Measurements from ENCODE around the gene COX4I1.

The COX4I1 gene

DNA sequence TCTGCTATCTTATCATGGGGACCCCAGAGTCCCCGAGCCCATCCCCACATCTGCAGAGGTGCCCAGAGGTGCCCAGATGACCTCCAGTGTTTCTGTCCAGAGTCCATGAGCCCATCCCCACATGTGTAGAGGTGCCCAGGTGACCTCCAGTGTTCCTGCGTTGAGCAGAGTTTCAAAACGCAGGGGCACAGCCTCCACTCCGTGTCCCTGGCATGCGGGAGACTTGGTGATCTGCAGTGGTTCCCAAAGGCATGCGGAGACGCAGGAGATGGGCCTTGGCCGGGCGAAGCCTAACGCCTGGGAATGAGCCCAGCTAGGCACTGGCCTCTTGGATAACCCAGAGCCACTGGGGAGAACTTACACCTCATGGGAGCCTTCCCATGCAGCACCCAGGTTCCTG lies 41.3 kb downstream of the COX4I1 start:
- DNase-seq (ENCODE audit: low read depth): no peak

DNA sequence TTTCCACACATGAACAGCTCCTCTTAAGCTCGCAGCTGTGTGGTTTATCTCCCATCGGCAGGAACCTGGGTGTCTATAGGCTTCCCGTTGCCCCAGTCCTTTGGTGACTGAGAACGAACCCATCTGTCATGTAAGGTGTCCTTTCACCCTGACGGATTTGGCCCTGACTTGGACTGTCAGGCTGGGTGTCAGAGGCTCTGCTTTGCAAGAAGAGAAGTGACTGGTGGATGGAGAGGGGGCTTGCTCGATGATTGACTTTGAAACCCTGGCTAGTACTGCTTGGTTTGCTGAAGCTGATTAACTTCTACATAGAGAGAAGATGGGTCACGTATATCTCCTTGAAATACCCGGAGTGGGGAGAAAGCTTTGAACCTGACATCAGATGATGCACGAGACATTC lies 42.9 kb downstream of the COX4I1 start:
- DNase-seq (ENCODE audit: low read depth): no peak

DNA sequence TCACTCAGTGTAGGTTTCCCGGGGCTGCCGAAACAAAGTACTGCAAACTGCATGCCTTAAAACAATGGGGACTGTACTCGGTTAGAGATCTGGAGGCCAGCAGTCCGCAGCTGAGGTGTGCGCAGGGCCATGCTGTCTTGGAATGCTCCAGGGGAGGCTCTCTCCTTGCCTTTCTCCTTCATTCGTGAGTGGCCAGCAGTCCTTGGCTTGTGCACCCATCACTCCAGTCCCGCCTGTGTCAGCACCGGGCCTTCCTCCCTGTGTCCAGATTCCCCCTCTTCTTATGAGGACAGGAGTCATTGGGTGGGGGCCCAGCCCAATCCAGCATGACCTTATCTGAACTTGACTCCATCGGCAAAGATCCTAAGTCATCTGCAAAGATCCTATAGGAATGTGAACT lies 43.4 kb downstream of the COX4I1 start:
- DNase-seq (ENCODE audit: low read depth): no peak

DNA sequence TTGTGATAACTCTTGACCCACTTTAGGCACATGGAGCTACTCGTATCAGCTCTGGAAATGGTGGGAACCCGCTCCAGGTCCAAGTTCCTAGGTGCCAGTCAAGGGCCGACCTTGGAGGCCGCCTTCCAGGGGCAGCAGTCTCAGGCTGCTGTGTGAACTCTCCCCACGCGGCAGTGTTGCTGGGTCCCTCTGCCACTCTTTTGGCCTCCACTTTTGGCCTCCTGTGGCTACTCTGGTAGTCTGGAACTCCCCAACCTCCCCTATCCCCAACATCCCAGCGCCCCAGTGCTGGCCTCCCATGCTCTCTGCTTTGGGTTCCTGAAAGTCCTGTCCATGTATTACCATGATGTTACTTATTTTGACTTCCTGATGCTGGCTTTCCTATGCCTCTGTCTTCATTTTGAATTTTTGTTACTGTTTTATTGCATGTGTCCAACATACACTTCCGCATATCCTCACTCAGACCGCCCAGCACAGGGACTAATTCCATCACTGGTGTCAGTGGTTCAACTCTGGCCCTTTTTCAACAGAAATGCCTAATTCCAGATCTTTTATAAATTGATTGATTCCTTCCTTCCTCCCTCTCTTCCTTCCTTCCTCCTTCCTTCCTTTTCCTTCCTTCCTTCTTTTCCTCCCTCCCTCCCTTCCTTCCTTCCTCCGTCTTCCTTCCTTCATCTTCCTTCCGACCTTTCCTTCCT lies 44.1 kb downstream of the COX4I1 start:
- no peak for DNase-seq (ENCODE audit: low read depth)

DNA sequence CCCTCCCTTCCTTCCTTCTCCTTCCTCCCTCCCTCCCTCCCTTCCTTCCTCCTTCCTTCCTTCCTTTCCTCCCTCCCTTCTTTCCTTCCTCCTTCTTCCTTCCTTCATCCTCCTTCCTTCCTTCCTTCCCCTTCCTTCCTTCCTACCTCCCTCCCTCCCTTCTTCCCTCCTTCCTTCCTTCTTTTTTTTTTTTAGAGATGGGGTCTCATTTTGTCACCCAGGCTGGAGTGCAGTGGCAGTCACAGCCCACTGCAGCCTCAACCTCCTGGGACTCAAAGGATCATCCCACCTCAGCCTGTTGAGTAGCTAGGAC lies 44.6 kb downstream of the COX4I1 start:
- DNase-seq (ENCODE audit: low read depth): no peak

DNA sequence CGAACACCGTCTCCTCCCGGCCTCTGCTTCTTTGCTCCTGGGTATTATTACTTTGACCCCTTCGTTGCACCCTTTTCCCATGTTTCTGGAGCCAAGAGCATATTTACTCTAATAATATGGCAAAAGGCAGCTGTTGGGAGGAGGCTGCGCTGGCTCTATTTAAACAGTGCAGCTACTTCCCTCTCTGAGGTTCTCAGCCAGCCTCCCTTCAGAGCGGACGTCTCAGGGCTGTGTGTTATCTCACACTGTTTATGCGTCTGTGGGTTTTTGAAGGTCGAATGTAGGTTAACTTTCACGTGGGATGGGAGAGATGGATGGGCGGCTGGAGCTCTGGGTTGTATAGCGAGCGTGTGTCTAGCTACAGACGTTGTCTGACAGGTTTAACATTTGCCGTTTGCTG lies 45.3 kb downstream of the COX4I1 start:
- DNase-seq (ENCODE audit: low read depth): no peak

DNA sequence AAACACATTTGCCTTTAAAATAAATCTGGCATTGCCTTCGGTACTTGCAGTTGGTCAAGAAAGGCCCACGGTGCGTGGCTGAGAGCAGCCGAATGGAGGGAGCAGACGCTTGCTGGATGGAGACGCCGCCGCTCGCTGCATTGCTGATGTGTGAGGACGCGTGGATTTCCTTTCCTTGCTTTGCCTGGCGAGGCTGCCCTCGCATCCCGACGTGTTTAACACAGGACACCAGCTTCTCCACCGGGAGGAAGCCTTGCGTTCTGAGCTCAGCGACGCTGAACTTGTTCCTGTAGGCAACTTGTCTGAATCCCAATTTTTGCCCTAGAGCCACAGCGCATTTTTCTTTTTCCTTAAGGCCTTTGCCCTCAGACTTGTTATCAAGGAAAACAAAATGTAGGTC lies 45.8 kb downstream of the COX4I1 start:
- no peak for DNase-seq (ENCODE audit: low read depth)

DNA sequence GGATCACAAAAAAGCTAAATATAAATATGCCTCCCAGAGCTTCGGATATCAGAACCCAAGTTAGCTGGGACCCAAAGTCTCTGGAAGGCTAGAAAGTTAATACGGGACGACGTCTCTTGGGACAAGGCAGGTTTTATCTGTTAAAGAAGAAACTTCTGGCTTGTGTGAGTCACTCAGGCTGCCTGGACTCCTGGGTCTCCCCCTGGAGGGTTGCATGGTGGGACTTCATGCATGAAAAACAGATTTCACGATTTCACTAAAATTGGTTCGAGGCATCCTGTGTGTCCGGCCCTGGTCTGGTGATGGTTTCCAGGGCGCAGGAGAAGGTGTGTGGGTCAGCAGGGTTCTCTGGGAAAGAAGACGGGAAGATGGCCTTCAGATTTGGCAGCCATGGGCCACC lies 47.0 kb downstream of the COX4I1 start:
- DNase-seq (ENCODE audit: low read depth): no peak

DNA sequence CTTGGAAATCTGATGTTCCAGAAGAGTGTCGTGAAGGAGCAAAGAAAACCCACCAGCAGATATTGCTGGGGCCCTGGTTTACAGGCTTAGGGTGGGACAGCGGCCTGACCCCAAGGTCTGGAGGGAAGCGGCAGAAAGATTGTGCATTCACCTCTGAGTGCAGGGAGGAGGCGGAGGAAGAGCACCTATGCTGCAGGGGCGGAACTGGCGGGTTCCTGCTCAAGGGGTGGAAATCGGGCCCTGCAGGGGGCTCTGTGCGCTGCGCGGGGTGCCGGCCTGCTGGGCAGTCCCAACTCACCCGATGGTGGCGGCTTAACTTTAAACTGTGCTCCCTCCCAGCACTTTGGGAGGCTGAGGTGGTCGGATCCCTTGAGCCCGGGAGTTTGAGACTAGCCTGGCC lies 47.5 kb downstream of the COX4I1 start:
- DNase-seq (ENCODE audit: low read depth): no peak

DNA sequence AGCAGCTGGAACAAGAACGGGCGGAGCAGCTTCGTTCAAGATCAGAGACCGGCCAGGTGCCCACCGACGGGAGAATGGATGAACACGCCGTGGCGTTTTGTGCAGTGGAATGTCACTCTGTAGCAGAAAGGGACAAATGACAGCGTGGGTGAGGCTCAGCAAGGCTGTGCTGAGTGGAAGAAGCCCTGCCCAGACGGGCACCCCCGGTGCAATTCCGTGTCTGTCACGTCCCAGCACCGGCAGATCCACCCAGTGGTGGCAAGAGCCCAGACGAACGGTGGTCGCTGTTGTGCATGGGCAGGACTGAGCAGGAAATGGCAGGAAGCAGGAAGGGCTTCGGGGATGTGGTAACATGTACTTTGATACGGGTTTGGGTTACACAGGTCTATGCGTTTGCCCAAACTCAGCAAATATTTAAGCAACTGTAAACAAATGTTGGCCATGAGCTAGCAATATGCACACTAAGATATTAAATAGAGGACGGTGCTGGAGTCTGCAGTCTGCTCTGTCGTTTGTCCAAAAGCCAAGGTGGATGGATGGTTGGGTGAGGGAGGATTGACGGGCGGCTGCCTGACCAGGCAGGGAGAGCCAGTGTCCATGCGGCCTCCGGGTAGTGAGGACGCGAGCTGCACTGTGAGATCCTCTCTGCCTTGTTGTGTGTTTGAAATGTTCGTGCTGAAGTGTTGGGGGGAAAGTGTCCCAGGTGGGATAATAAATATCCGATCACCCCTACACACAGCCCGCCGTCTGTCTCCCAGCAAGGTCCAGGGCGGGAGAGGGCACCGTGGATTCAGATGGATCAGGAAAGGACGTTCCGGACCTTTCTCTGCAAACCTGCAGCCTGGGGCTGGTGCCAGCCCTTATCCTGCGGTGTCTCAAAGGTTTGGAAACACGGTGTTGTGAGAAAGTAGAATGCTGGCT lies 48.4 kb downstream of the COX4I1 start:
- no peak for DNase-seq (ENCODE audit: low read depth)

DNA sequence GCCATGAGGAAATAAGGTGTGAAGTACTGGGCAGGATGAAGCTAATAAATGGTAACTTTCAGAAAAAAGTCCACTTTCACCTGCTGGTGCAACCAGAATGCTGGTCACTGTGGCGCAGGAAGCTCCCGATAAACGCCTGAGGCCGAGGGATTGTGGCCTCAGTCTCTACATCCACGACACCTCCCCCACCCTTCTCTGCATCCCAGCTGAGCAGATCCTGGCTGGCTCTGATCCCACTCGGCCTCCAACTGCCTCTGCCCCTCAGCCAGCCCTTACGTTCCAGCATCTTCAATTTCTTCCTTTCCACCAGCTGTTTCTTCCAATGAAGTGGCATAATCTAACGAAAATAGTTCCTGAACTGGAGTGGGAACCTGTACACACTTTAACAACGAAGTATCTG lies 49.5 kb downstream of the COX4I1 start:
- no peak for DNase-seq (ENCODE audit: low read depth)

DNA sequence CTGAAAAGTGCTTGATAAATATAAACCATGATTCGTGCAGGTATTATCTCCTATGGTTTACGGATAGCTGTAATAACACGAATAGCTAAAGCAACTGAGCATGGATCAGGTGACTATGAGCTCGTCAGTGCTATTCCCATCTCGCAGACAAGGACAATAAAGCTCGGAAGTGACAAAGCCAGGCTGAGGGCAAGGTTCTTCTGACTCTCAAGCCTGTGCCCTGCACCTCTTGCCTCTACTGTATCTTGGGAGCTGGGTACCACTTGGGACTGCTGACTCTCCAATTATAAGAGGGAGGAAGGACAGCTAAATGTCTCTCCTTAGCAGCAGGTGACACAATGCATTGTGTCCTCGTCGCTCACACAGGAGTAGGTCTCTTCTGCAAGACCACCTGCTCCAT lies 49.9 kb downstream of the COX4I1 start:
- DNase-seq (ENCODE audit: low read depth): no peak

DNA sequence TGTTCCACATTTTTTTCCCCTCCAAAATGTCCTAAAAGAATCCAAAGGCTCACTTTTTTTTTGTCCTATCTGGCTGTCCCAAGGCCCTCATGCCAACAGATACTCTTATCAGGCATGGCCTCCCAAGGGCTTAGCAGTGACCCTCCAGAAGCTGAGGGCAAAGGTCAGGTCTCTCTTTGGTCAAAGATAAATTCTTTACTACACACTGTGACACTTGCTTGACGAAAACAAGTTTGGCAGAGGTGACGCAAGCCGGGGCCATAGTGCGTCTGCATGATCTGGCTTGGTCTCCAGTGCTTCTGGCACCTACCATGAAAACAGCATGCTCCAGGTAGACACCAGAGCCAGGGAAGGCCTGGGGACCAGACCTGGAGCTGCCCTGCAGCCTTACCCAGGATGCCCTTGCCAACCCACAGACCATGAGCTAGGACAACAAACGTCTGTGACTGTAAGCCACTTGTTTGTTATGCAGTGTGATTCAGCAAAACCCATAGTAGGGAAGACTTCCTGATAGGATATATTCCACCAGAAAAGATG lies 50.9 kb downstream of the COX4I1 start:
- DNase-seq (ENCODE audit: low read depth): no peak

DNA sequence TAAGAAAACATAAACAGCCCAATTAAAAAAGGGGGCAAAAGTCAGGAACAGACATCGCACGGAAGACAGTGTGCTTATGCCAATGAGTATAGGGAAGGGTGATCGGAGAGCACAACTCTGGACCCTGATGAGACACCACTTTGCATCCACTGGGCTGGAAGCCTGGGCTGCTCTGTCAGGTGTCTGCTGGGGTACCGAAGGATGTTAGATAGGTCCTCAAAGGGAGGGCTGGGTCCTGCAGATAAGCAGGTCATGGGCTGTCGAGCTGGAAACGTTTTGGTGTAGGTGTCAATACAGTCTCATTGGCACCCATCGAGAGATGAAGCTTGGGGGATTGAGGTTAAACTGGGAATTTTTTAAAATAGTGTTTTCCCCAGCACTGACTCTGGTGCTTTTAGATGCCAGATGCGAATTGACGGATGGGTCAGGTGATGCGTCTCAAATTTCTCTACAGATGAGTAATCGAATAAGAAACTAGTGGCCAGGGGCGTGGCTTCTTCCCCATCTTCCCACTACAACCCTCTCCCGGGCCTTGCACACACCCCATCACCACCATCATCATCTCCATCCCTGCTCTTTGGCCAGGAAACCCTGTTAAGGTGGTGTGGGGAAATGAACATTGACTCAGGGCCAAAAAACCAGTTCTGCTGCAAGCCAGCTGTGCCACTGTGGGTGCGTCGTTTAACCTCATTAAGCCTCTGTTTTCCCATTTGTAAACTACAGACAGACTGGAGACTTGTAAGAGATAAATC lies 51.7 kb downstream of the COX4I1 start:
- no peak for DNase-seq (ENCODE audit: low read depth)

DNA sequence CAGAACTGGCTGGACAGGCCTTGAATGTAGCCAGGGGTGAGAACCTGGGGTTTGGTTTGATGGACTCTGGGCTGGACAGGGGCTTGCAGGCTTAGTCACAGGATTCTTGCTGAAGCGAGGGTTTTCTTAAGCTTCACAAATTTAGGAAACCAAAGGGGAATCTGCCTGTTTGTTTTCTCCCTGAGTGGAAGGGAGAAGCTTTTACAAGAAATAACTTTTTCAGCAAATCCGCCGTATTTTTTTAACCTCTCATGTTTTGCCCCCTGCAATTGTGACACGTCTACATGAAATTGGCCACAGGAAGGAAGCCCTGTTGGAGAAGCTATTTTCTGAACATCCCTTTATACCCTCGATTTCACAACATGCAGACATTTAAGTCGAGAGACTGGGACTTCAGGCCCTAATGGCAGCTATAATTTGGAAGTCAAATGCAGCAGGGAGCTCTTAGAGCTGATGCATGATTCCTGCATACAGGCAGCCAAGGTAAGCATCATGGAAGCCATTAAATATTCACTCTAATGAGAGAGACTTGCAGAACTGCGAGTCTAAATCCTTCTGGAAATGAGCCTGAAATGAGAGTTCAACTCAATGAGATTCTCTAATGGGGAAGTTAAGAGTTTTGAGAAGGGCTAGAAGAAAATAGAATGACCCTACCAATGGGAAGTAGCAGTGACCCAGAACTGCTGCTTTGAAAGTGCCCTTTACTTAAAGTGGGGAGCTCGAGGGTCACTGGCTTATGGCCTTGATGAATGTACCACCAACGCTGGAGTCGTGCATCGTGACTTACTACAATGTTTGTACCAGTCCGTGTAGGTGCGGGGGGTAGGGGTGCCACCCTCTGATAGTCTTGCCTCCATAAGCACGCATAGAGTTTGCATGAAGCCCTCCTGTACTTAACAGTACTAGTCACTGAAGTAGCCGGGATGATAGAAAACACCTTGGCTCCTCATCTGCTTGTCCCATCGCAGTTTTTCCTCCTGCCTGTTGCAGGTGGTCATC lies 54.4 kb downstream of the COX4I1 start:
- no peak for DNase-seq (ENCODE audit: low read depth)

DNA sequence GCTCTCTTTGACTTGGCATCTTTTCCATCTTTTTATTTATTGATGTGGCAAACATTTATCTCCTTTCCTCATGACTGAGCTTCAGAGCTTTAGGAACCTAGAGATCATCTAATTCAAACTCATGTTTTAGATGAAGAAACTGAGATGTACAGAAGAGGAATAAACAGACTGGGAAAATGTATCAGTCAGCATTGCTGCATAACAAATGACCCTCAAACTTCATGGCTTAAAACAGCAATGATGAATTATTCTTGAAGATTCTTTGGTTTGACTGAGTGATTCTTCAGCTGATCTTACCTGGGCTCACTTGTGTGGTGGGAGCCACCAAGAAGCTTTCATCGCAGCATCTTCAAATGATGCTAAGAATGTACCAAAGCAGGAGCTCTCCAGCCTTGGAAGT lies 55.4 kb downstream of the COX4I1 start:
- DNase-seq (ENCODE audit: low read depth): no peak

DNA sequence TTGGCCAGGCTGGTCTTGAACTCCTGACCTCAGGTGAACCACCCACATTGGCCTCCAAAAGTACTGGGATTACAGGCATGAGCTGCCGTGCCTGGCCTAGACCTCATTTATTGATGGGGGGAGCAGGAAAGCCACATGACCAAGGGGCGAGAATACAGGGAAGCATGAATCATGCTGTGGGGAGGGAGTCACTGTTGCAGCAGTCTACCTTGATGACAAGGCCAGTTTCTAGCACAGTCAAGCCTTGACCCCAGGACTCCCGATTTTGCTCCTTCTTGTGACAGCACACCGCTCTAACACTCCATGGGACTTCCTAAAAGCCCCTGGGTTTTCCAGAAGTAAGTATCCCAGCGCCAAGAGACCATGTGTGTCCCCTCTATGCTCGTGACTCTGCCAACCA lies 56.6 kb downstream of the COX4I1 start:
- no peak for DNase-seq (ENCODE audit: low read depth)

DNA sequence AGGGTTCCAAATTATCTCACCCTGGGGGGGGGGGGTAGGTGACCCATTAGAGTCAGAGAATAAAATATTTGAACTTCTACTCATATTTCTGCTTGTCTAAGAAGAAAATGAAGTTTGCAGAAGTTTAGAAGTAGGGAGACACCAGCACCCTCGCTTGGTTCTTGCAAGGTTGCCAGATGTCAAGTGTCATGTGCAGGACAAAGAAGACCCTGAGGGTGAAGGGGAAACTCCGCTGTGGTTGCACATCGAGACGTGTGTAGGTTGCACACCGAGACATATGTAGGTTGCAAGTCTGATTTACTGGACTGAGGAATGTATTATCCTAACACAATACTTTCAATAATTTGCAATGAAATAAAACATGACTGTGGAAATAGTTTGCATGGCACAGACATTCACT lies 57.1 kb downstream of the COX4I1 start:
- no peak for DNase-seq (ENCODE audit: low read depth)
